Stimulated activated CD4-positive, alpha-beta T cell treated with anti-CD3 and anti-CD28 coated beads, Interleukin-4, amount 100 ng/mL, for 4 hours (primary cell): ENCODE data around the gene SLC22A4.

Experiments
- DNase-seq, 2 experiments: peaks; one replicate each; pipeline ENCODE4 v3.0.0-alpha.2; 2020

Gene SLC22A4

DNA sequence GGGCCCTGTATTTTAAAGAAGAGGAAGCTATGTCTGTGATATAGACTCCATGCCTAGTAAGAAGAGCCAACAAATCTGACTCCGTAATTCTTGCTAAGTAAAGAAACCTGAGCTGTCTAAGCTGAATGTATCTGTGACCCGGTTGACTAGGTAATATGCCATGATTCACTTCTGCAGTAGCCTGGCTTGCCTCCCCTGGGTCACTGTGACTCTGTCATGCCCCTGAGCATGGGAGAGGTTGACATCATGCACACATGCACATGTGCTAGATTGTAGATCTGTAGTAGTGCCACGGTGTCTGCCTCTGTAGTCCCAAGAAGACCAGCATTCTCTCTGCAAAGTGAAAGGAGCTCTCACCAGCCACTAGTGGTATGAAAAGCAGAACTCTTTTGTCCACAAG is 84.4 kb downstream of the SLC22A4 start:
- no peak for DNase-seq

DNA sequence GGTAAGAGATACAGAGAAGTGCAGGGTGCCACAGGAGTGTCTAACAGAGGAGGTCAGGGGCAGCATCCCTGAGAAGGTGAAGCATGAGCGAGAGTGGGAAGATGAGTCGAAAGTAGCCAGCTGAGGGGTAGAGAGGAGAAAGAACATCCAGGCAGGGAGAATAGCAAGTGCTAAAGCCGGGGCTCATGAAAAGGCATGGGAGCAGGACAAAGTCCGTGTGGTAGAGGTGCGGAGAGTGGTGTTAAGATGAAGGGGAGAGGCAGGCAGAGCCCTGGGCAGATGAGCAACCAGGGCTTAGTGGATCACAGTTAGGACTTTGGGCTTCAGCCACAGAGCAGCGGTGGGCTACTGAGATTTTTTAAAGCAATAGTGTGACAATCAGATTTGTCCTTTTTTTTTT is 85.9 kb downstream of the SLC22A4 start:
- DNase-seq = no peak

DNA sequence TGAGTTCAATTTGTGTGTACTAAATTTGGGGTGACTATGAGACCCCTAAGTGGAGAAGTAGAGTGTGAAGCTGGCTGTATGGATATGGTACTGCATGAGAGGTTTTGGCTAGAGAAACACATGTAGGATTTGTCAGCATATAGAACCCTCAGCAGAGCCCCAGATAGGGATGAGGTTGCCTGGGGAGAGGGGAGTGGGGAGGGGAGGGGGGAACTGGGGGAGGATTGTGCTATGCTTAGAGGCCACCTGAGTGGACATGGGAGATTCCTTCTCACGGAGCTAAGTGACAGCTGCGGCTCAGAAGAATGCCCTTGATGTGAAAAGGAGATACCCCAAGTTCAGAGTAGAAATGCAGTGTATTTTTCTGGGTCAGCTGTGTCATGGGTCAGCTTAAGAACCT is 86.5 kb downstream of the SLC22A4 start:
- DNase-seq = no peak

- no peak for DNase-seq
Measured at GRCh38 chr5:132381614-132382013, 87.4 kb downstream of the SLC22A4 start.

- no peak for DNase-seq
Measured at GRCh38 chr5:132383261-132383660, 89.1 kb downstream of the SLC22A4 start.

- DNase-seq = no peak
Measured at GRCh38 chr5:132383984-132384383, 89.8 kb downstream of the SLC22A4 start.

- no peak for DNase-seq
Measured at GRCh38 chr5:132384506-132385050, 90.4 kb downstream of the SLC22A4 start.

- peak; percentile 40 to 62 for DNase-seq
Measured at GRCh38 chr5:132385326-132386105, 91.3 kb downstream of the SLC22A4 start.

DNA sequence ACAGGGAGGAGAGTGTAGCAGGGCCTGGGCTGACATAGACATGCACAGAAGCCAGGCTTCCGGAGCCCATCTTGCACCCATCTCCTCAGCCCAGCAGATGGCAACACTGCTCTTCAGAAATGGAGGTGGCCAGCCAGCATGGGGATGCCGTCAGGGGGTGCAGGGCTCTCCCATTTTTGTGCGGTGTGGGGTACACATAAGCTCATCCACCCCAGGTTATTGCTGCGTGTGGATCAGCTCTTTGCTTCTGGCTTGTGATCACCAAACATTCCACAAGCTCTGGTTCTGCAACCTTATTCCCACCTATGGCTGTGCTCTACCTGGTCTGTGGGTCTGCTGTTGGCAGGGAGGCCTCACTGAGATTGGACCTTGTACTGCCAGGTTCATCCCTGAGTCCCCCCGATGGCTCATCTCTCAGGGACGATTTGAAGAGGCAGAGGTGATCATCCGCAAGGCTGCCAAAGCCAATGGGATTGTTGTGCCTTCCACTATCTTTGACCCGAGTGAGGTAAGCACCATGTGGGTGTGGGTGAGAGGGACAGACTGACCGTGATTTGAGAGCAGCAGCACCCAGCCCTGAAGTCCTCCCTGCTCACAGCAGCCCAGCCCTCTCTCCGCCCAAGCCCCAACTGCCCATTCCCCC is 92.6 kb downstream of the SLC22A4 start:
- DNase-seq = peak; percentile 64 to 73

- no peak for DNase-seq
Measured at GRCh38 chr5:132387640-132388117, 93.5 kb downstream of the SLC22A4 start.

GRCh38 chr5:132388244-132389050 is 94.3 kb downstream of the SLC22A4 start:
- no peak for DNase-seq

GRCh38 chr5:132389051-132389331 is 94.8 kb downstream of the SLC22A4 start:
- DNase-seq = no peak

GRCh38 chr5:132389585-132390286 is 95.5 kb downstream of the SLC22A4 start:
- DNase-seq = peak in 1 of 2 experiments; percentile 54

GRCh38 chr5:132391247-132391646 is 97.1 kb downstream of the SLC22A4 start:
- DNase-seq = no peak

DNA sequence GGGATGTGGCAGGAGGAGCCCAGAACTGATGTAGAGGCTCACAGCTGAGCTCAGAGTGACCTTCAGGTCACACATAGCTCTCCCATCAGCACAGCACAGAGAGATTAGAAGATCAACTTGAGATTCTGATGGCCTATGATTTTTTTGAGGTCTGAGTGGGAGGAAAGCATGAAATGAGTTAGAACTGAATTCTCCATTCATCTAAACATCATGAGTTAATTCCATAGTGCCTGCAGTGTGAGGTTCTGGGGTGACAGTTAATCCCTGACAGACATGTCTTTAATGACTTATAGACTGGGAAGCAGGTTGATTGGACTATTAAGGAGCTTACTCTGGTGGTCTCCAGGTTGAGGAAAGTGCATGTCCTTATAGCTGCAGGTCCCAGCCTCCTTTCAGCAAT is 97.7 kb downstream of the SLC22A4 start:
- no peak for DNase-seq

GRCh38 chr5:132392411-132392810 is 98.2 kb downstream of the SLC22A4 start:
- no peak for DNase-seq

DNA sequence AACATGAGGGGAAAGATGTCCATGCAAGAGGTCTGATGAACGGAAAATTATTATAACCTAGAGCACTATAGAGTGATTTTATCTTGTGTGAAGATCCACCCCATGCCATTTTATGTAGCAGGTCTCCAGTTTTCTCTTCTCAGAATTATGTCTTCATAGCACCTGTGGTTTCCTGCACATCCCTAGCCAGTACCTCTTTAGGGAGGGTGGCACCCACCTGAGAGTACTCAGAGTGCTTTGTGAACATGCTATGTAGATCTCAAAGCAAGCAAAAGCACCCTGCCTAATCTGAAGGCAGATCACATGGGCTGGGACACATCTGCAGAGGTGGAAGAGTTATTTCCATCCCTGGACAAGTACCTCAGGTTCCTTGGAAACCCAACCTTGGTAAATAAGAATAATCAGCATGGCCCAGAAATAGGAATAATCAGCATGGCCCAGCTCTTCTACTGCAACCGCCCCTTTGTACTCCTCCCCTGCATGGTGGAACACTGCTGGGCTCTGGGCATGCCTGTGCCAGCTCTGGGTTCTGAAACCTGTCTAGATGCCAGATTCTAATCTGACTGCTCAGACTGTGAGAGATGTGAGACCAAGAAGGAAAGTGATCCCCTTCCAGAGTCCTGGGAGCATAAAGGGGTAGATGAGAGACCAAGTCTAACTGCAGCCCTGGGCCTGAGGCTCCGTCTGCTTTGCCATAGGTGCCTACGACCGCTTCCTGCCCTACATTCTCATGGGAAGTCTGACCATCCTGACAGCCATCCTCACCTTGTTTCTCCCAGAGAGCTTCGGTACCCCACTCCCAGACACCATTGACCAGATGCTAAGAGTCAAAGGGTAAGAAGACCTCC is 99.0 kb downstream of the SLC22A4 start:
- DNase-seq = no peak
